Transverse colon (tissue), 4 donors: ENCODE measurements around the gene DNAJC5.
"Not testable (repeated sequence)": the region's sequence is repeated elsewhere in the genome, so short reads cannot be mapped to it uniquely, and the experiment has no call there.

Experiments
- EP300 ChIP-seq: sonication (generic); formaldehyde crosslinking; IDR thresholded peaks from one replicate; pipeline ENCODE4 v1.6.1; 2017; ENCODE audit warnings: antibody characterized with exemption, low read depth
- POLR2A ChIP-seq: fragments of 450-650 bp; IDR thresholded peaks from one replicate; pipeline ENCODE4 v1.6.1; 2016; ENCODE audit warnings: antibody characterized with exemption, mild to moderate bottlenecking, moderate library complexity
- POLR2AphosphoS5 ChIP-seq, 3 donors: sonication (generic); formaldehyde crosslinking; IDR thresholded peaks; one replicate each; pipeline ENCODE4 v1.6.1; 2016; ENCODE audit warnings: antibody characterized with exemption in 3 of 3
- TF ChIP-seq, protein P1 (sequence below), 5 experiments: fragments of 200-600 bp in 3 of 5; fragments of 450-650 bp in 2 of 5; sonication (generic) in 3 of 5; IDR thresholded peaks; 1 replicate in 2 of 5; 2 replicates in 3 of 5; pipeline ENCODE4 v1.5.1; 2016 to 2017; ENCODE audit warnings: antibody characterized with exemption in 5 of 5, inconsistent platforms in 3 of 5, mild to moderate bottlenecking in 2 of 5, moderate library complexity in 1 of 5

GRCh38 chr20:63867042-63867441 is 27.9 kb upstream of the DNAJC5 start:
- TF ChIP-seq, protein P1, sequence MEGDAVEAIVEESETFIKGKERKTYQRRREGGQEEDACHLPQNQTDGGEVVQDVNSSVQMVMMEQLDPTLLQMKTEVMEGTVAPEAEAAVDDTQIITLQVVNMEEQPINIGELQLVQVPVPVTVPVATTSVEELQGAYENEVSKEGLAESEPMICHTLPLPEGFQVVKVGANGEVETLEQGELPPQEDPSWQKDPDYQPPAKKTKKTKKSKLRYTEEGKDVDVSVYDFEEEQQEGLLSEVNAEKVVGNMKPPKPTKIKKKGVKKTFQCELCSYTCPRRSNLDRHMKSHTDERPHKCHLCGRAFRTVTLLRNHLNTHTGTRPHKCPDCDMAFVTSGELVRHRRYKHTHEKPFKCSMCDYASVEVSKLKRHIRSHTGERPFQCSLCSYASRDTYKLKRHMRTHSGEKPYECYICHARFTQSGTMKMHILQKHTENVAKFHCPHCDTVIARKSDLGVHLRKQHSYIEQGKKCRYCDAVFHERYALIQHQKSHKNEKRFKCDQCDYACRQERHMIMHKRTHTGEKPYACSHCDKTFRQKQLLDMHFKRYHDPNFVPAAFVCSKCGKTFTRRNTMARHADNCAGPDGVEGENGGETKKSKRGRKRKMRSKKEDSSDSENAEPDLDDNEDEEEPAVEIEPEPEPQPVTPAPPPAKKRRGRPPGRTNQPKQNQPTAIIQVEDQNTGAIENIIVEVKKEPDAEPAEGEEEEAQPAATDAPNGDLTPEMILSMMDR (IDR thresholded peaks at IDR 0.05) = not testable (repeated sequence)
- TF ChIP-seq POLR2A; POLR2AphosphoS5 (IDR thresholded peaks at IDR 0.05); EP300: not testable (repeated sequence)
